Activated CD4-positive, alpha-beta T cell treated with anti-CD3 and anti-CD28 coated beads, Interleukin-2, amount 10 ng/mL, durations not matched to agents 7 days and 5 days (primary cell): ENCODE measurements around the gene KLKB1. TPM values are rescaled to one million over a fixed set of nuclear protein-coding genes. Genes with fewer than 3 reads are reported as not detected.

ENCODE experiments used
- CTCF ChIA-PET: fragments of 350-600 bp; sonication (Branson Sonifier 250); formaldehyde crosslinking; loops from one replicate; lab custom pipeline; 2021; ENCODE audit warnings: antibody characterized with exemption; lab: Charles Lee
- POLR2A ChIA-PET: fragments of 350-600 bp; sonication (Branson Sonifier 250); formaldehyde crosslinking; loops from one replicate; lab custom pipeline; 2021; ENCODE audit warnings: antibody characterized with exemption; lab: Charles Lee
- DNase-seq: peaks from one replicate; pipeline ENCODE4 v3.0.0-alpha.2; 2020
- H3K27ac Mint-ChIP-seq: one replicate; pipeline ENCODE4 v1.8.0; 2021; ENCODE audit warnings: mild to moderate bottlenecking, moderate library complexity, mixed read lengths
- H3K27me3 Mint-ChIP-seq: one replicate; pipeline ENCODE4 v1.8.0; 2021; ENCODE audit warnings: mixed read lengths
- H3K36me3 Mint-ChIP-seq: one replicate; pipeline ENCODE4 v1.8.0; 2021; ENCODE audit warnings: low read depth, mixed read lengths
- H3K4me1 Mint-ChIP-seq: one replicate; pipeline ENCODE4 v1.8.0; 2021; ENCODE audit warnings: mixed read lengths
- H3K4me3 Mint-ChIP-seq: one replicate; pipeline ENCODE4 v1.8.0; 2021; ENCODE audit warnings: mild to moderate bottlenecking, moderate library complexity, mixed read lengths
- H3K9me3 Mint-ChIP-seq: one replicate; pipeline ENCODE4 v1.8.0; 2021; ENCODE audit warnings: mixed read lengths
- total RNA-seq, 2 experiments: library from RNA; stranded (reverse); gene quantifications; one replicate each; pipeline ENCODE4 v1.2.3, GENCODE V29; 2021

Gene KLKB1
- total RNA-seq, 2 experiments from 2014 or later = 0.33 to 0.52 TPM

DNA sequence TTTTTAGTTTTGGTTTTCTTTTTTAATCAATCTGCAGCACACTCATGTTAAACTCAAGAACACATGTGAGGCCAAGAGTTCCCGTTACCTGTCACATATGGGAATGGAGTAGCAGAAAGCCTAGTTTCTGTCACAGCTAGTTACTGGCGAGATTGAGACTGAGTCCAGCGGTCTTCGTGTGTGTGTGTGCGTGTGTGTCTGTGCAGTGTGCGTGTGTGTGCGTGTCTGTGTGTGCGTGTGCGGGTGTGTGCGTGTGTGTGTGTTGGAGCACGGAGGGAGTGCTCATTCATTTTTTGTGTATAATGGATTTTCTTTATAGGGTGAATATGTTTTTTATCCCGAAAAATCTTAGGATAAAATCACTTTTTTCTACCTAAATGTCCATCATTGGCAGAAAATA lies 57.8 kb downstream of the KLKB1 start:
- POLR2A ChIA-PET = no interaction called here
- Mint-ChIP-seq H3K27ac (no peak overlapping the region), H3K4me1 (no peaks in the 10 kb centered on the region), H3K4me3 (no peak overlapping the region), H3K27me3 (no peaks in the 10 kb centered on the region), H3K9me3 (no peaks in the 10 kb centered on the region), H3K36me3 (no peaks in the 10 kb centered on the region)
- CTCF ChIA-PET = no interaction called here
- DNase-seq = no peak

DNA sequence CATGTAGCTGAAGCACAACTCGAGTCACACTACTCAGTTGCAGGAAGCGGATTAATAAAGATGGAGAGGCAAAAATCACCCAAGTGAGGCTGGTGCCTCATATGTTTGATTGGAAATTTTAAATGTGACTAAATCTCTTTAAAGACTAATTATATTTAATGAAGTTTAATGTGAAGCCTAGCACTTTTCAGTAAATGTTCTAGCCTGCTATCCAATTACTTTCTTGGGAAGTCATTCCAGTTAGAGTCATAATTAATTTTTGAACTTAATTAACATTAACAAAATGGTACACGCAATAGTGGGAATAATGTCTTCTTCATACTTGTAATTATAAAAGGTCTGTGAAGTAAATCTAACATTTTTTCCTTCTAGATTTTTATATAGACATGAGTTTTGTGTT lies 59.3 kb downstream of the KLKB1 start:
- ChIA-PET CTCF (interaction anchor here (0.6 kb wide), 1 partner anchor 10 kb away, joined by 3 read pairs; no protein-coding TSS in a partner anchor), POLR2A (no interaction called here)
- Mint-ChIP-seq H3K27me3 (no peaks in the 10 kb centered on the region), H3K4me1 (no peaks in the 10 kb centered on the region), H3K9me3 (no peaks in the 10 kb centered on the region), H3K36me3 (no peaks in the 10 kb centered on the region), H3K27ac (no peak overlapping the region), H3K4me3 (no peak overlapping the region)
- DNase-seq = no peak

DNA sequence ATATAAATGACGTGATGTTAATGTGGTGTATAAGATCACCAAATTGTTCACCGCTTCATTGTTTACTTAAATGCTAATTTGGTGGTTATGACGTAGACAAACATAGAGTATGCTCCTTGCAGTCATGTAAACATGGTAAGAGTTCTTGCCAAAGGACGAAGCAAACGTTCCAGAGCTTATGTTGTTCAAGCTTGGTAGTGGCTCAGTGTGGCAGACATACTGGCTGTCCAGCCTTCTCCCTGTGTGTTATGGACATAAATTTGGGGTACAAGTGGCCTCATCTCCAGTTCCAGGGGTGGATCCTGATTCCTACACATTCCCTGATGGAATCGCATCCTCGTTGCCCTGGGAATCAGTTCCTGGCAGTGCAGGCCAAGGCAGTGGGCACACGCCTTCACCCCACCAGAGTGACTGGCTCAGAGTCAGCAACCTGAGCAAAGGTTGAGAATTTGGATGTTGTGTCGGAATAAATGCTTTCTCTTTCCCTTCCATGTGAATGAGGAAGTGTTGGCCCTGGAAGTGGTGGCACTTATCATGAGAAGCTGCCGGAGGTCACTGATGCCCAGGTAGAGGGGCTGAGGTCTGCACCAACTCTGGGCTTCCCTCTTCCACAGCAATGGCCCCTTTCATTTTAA lies 64.1 kb downstream of the KLKB1 start:
- DNase-seq = no peak

DNA sequence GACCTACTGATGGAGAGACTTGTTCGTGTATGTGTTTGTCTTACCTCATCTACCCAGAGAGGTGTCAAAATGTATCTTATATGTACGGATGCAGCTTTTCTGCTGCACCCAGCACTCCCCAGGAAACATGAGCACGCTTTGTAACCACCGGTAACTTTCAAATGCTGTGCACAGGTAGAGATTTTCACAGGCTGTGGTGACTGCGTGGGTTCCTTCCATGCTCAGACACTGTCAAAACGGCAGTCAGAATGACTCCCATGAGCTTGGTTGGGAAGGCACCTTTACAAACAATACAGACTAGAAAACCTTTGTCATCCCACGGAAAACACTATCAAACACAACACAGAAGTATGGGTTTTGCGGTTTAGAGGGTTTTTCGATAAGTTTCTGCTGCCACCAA lies 66.9 kb downstream of the KLKB1 start:
- Mint-ChIP-seq H3K4me1 (no peaks in the 10 kb centered on the region), H3K9me3 (no peaks in the 10 kb centered on the region), H3K36me3 (no peaks in the 10 kb centered on the region), H3K27me3 (peaks cover 10% of the 10 kb centered on the region), H3K4me3 (no peak overlapping the region), H3K27ac (no peak overlapping the region)
- DNase-seq = no peak
- CTCF ChIA-PET = no interaction called here
- POLR2A ChIA-PET = no interaction called here

More for the DNA sequence above, 64.1 kb downstream of the KLKB1 start:
- POLR2A ChIA-PET = no interaction called here
- H3K4me3 Mint-ChIP-seq = no peak overlapping the region
- H3K36me3 Mint-ChIP-seq = no peaks in the 10 kb centered on the region
- CTCF ChIA-PET = no interaction called here
- H3K9me3 Mint-ChIP-seq = no peaks in the 10 kb centered on the region
- H3K27me3 Mint-ChIP-seq = no peaks in the 10 kb centered on the region
- no peak overlapping the region for H3K27ac Mint-ChIP-seq
- H3K4me1 Mint-ChIP-seq = no peaks in the 10 kb centered on the region

DNA sequence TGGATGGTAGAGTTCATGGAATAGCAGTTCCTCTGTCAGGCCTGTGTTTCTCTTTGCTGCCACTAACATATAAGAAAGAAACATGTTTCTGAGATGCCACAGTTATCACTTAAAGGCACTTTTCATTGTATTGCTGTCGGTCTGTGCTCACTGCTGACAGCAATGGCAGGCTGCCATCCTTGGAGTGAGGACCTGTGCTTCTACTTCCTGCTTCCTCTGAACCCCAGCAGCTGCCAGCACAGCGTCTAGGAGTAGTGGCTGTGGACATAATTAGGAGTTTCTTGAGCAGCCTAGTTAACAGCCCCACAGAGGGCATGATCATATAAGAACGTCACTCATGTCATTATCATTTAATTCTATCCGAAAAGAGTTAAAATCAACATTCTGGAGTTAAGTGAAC lies 69.2 kb downstream of the KLKB1 start:
- POLR2A ChIA-PET = no interaction called here
- no peaks in the 10 kb centered on the region for H3K4me1 Mint-ChIP-seq
- CTCF ChIA-PET = interaction anchor here (1.2 kb wide), 1 partner anchor 12 kb away, joined by 5 read pairs; no protein-coding TSS in a partner anchor
- H3K36me3 Mint-ChIP-seq = no peaks in the 10 kb centered on the region
- H3K27ac Mint-ChIP-seq = no peak overlapping the region
- H3K27me3 Mint-ChIP-seq = peaks cover 16% of the 10 kb centered on the region
- no peaks in the 10 kb centered on the region for H3K9me3 Mint-ChIP-seq
- DNase-seq = no peak
- H3K4me3 Mint-ChIP-seq = no peak overlapping the region

DNA sequence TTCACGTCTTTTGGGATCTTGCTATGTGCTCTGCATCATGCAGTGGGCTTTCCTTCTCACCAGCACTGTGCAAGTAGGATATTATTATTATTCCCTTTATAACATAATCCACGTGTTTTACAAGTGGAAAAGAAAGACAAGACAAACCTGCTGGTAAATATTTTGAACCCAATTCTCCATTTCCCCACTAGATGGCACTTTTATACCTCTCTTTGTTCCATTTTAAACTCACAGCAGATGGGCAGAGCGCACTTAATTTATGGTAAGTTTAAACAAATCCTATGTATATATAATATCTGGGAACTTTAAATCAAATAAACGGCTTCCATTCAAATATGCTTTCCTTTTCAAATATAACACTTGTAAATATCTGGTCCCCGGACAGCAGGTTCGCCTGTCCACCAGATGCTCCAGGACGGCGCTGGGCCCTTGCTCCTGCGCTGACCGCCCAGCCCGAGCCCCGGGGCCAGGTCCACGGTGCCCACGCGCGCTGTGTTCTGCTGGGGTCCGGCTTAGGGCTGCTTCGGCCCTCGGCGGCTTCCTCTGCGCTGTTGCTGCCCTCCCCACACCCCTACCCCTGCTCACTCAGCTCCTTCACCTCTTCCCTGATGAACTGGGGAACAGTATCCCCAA lies 69.8 kb downstream of the KLKB1 start:
- DNase-seq = no peak
- Mint-ChIP-seq H3K27ac (no peak overlapping the region), H3K4me3 (no peak overlapping the region), H3K36me3 (no peaks in the 10 kb centered on the region), H3K9me3 (no peaks in the 10 kb centered on the region), H3K4me1 (no peaks in the 10 kb centered on the region), H3K27me3 (peaks cover 16% of the 10 kb centered on the region)
- CTCF ChIA-PET = interaction anchor here (1.2 kb wide), 1 partner anchor 11 kb away, joined by 5 read pairs; no protein-coding TSS in a partner anchor
- POLR2A ChIA-PET = no interaction called here

DNA sequence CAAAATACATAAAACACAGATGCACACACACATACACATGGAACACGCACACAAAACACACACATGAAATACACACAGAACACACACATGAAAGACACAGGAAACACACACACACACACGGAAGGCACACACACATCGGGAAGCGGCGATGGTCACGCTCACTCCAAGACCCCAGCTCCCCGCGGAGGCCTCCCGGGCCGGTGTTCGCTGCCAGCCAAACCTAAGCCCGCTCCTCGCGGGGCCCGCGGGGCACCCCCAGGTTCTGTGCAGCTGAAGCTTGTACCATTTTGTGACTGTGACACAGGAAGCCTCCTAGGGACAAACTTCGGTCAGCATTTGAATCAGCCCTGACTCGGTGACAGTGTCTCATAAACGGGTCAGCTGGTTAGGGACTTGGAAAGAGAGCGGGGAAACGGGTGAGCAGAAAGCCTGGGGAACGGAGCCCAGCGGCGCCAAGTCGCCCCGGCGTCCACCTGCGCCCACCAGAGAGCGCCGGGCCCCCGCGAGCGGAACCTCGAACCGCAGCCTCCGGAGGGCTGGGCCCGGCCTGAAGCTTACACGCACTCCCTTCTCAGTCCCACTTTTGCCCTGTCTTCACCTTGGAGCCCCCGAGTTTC lies 70.8 kb downstream of the KLKB1 start:
- peaks cover 16% of the 10 kb centered on the region for H3K27me3 Mint-ChIP-seq
- CTCF ChIA-PET = interaction anchor here (1.3 kb wide), 1 partner anchor 287 kb away, joined by 4 read pairs; no protein-coding TSS in a partner anchor
- no peaks in the 10 kb centered on the region for H3K36me3 Mint-ChIP-seq
- no peaks in the 10 kb centered on the region for H3K9me3 Mint-ChIP-seq
- POLR2A ChIA-PET = no interaction called here
- no peak overlapping the region for H3K27ac Mint-ChIP-seq
- H3K4me3 Mint-ChIP-seq = no peak overlapping the region
- no peak for DNase-seq
- H3K4me1 Mint-ChIP-seq = no peaks in the 10 kb centered on the region

DNA sequence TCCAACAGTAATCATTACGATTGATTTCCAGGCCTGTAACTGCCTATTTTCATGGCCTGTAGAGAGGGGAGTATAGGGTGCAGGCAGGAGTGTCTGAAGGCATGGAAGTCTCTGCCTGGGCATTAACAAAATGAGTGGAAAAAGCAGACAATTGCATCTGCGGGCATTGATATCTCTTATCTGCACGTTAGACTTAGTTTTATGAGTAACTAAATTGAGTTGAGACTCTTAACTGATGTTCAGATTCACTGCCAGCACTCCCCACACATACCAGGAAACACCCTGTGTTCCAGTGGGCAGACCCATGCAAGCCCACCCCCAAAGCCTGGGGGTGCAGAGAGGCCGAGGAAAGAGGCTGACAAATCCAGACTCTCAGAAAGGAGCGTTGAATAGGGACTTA lies 72.0 kb downstream of the KLKB1 start:
- Mint-ChIP-seq H3K9me3 (no peaks in the 10 kb centered on the region), H3K4me1 (no peaks in the 10 kb centered on the region), H3K27ac (no peak overlapping the region), H3K27me3 (peaks cover 16% of the 10 kb centered on the region), H3K36me3 (no peaks in the 10 kb centered on the region), H3K4me3 (no peak overlapping the region)
- POLR2A ChIA-PET = no interaction called here
- no peak for DNase-seq
- CTCF ChIA-PET = no interaction called here

DNA sequence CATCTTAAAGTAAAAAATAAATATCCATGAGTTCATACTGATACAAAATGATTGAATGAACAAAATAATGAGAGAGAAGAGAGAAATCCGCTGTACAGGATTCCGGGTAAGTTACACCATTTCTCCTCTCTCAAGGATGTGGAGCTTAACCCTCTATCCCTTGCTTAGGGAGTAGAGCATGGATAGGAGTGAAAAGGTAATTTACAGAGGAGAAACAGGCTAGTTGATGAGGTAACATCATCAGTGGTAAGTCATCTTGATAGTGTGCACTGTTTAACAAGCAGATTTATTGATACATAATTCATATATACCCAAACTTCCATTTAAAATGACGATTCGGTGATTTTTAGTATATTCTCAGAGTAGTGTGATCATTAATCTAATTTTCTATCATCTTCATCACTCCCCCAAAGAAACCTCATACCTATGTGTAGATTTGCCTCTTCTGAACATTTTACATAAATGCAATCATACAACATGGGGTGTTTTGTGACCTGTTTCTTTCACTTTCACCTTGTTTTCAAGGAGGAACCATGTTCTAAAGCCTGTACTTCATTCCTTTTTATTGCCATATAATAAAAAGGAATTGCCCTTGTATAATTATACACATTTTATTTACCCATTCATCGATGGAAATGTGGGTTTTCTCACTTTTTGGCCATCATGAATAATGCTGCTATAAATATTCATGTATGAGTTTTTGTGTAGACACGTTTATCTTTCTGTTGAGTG lies 73.5 kb downstream of the KLKB1 start:
- no peaks in the 10 kb centered on the region for H3K4me1 Mint-ChIP-seq
- peaks cover 16% of the 10 kb centered on the region for H3K27me3 Mint-ChIP-seq
- CTCF ChIA-PET = no interaction called here
- POLR2A ChIA-PET = no interaction called here
- no peaks in the 10 kb centered on the region for H3K36me3 Mint-ChIP-seq
- DNase-seq = no peak
- no peak overlapping the region for H3K27ac Mint-ChIP-seq
- no peaks in the 10 kb centered on the region for H3K9me3 Mint-ChIP-seq
- H3K4me3 Mint-ChIP-seq = no peak overlapping the region

DNA sequence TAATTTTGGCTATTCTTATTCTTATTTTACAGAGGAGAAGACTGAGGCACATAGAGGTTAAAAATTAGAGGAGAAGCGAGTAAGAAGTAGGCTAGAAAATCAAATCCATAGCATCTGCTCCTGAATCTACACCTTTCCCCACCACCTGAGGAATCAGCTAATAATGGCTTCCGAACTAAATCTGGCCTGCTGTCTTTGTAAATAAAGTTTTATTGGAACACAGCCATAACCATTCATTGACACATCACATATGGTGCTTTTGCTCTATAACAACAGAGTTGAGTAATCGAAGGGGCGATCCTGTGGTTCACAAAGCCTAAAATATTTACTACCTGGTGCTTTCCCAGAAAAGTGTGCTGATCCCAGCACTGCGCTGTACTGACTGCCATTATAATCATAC lies 76.9 kb downstream of the KLKB1 start:
- no peak for DNase-seq
- Mint-ChIP-seq H3K4me1 (no peaks in the 10 kb centered on the region), H3K27ac (no peak overlapping the region), H3K9me3 (no peaks in the 10 kb centered on the region), H3K36me3 (no peaks in the 10 kb centered on the region), H3K4me3 (no peak overlapping the region), H3K27me3 (peaks cover 6% of the 10 kb centered on the region)
- ChIA-PET POLR2A (no interaction called here), CTCF (interaction anchor here (1.3 kb wide), 1 partner anchor 289 kb away, joined by 4 read pairs; no protein-coding TSS in a partner anchor)

DNA sequence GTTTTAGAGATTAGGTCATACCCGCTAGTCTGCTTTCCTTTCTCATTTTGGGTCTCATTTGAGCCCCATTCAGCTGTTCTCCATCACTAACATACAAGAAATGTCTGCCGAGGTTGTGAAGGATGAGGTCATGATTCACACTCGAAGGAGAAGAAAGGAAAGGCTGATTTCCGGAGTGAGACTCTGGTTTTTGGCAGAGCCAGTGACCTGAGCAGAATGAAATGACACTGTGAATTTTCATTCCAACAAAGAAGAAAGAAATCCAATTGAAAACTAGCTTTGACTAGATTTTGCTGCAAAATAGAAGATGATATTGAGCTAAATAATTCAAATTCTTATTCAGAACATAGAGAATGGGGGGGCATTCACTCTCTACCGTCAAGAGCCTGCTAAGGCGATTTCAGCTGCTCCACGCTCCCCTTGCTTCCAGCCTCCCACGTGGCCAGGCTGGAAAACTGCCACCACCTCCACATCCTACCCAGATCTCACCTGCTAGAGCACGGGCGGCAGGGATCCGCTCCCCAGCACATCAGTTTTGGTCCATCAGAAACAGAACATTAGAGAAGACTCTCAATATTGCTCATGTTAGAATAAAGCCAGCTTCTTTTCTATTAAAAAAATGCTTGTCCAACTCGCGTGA lies 77.7 kb downstream of the KLKB1 start:
- POLR2A ChIA-PET = no interaction called here
- CTCF ChIA-PET = interaction anchor here (1.3 kb wide), 1 partner anchor 289 kb away, joined by 4 read pairs; no protein-coding TSS in a partner anchor

DNA sequence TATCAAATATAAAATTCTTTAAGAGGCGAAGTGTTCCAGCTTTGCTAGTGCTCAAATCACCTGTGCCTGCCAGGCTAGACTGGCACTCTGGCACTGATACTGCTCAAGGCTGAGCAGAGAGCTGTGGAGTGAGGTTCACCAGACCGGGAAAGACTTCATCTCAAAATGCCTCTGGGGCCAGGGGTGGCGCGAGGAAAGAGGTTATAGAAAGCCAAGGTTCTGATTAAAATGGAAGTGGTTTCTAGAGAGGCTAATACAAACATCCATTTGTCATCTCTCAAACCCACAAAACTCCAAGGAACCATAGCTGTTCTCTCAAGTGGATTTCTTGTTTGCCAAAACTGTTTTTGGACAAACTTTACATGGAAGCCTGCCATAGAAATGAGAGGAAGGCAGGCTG lies 80.2 kb downstream of the KLKB1 start:
- POLR2A ChIA-PET = no interaction called here
- Mint-ChIP-seq H3K4me1 (no peaks in the 10 kb centered on the region), H3K9me3 (no peaks in the 10 kb centered on the region), H3K36me3 (no peaks in the 10 kb centered on the region), H3K27ac (no peak overlapping the region), H3K27me3 (no peaks in the 10 kb centered on the region), H3K4me3 (no peak overlapping the region)
- CTCF ChIA-PET = interaction anchor here (1.1 kb wide), 1 partner anchor 11 kb away, joined by 5 read pairs; no protein-coding TSS in a partner anchor
- no peak for DNase-seq

More for the DNA sequence above, 77.7 kb downstream of the KLKB1 start:
- Mint-ChIP-seq H3K9me3 (no peaks in the 10 kb centered on the region), H3K27ac (no peak overlapping the region), H3K36me3 (no peaks in the 10 kb centered on the region), H3K4me3 (no peak overlapping the region), H3K27me3 (peaks cover 3% of the 10 kb centered on the region), H3K4me1 (no peaks in the 10 kb centered on the region)
- no peak for DNase-seq
